Body of pancreas (tissue), 4 donors: ENCODE measurements around the gene DDIAS.
"Not testable (repeated sequence)": the region's sequence is repeated elsewhere in the genome, so short reads cannot be mapped to it uniquely, and the experiment has no call there.

ENCODE experiments used
- POLR2A ChIP-seq, 3 donors: fragments of 450-650 bp; IDR thresholded peaks; one replicate each; pipeline ENCODE4 v1.6.1; 2016; ENCODE audit warnings: antibody characterized with exemption in 3 of 3, mild to moderate bottlenecking in 2 of 3
- TF ChIP-seq, protein P1 (sequence below), 7 experiments: fragments of 450-650 bp in 4 of 7; fragments of 200-600 bp in 3 of 7; sonication (generic) in 3 of 7; IDR thresholded peaks; one replicate each; pipeline ENCODE4 v1.5.1; 2016 to 2019; ENCODE audit warnings: antibody characterized with exemption in 7 of 7

DNA sequence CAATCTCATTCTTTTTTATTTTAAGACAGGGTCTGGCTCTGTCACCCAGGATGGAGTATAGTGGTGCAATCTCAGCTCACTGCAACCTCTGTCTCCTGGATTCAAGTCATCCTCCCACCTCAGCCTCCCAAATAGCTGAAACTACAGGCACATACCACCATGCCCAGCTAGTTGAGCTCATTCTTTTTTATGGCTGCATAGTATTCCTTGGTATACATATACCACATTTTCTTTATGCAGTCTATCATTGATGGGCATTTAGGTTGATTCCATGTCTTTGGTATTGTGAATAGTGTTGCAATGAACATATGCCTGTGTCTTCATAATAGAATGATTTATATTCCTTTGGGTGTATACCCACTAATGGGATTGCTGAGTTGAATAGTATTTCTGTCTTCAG is 60.5 kb downstream of the DDIAS start:
- TF ChIP-seq, protein P1, sequence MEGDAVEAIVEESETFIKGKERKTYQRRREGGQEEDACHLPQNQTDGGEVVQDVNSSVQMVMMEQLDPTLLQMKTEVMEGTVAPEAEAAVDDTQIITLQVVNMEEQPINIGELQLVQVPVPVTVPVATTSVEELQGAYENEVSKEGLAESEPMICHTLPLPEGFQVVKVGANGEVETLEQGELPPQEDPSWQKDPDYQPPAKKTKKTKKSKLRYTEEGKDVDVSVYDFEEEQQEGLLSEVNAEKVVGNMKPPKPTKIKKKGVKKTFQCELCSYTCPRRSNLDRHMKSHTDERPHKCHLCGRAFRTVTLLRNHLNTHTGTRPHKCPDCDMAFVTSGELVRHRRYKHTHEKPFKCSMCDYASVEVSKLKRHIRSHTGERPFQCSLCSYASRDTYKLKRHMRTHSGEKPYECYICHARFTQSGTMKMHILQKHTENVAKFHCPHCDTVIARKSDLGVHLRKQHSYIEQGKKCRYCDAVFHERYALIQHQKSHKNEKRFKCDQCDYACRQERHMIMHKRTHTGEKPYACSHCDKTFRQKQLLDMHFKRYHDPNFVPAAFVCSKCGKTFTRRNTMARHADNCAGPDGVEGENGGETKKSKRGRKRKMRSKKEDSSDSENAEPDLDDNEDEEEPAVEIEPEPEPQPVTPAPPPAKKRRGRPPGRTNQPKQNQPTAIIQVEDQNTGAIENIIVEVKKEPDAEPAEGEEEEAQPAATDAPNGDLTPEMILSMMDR (IDR thresholded peaks at IDR 0.05) = not testable (repeated sequence)
- not testable (repeated sequence) for TF ChIP-seq POLR2A (IDR thresholded peaks at IDR 0.05)
